DOHH2 (cell line): Measurements from ENCODE around the gene COA8.

Source experiments
- H3F3A ChIP-seq: fragments of 200-600 bp; sonication (generic), shearing (Covaris generic); 2 replicates; pipeline ENCODE4 v1.6.0; 2016; ENCODE audit warnings: antibody characterized with exemption, mild to moderate bottlenecking; ENCODE audit not compliant: control insufficient read depth, insufficient read depth
- H3K27ac ChIP-seq: fragments of 200-600 bp; sonication (generic); 2 replicates; pipeline ENCODE4 v1.5.1; 2014; ENCODE audit warnings: low read depth, mild to moderate bottlenecking, low read length, moderate library complexity
- H3K27me3 ChIP-seq: fragments of 200-600 bp; sonication (generic); 2 replicates; pipeline ENCODE4 v1.6.1; 2014; ENCODE audit warnings: mild to moderate bottlenecking, low read length, mixed read lengths; ENCODE audit not compliant: control insufficient read depth
- H3K36me3 ChIP-seq: fragments of 200-600 bp; sonication (generic); 2 replicates; pipeline ENCODE4 v1.6.1; 2014; ENCODE audit warnings: mild to moderate bottlenecking, low read length, moderate library complexity, mixed read lengths; ENCODE audit not compliant: control insufficient read depth
- H3K4me1 ChIP-seq: fragments of 200-600 bp; sonication (generic); 2 replicates; pipeline ENCODE4 v1.6.1; 2014; ENCODE audit warnings: mild to moderate bottlenecking, low read length, mixed read lengths; ENCODE audit not compliant: control insufficient read depth
- H3K4me2 ChIP-seq: fragments of 200-600 bp; sonication (generic); 2 replicates; pipeline ENCODE4 v1.6.0; 2014; ENCODE audit warnings: mild to moderate bottlenecking, low read length, moderate library complexity
- H3K4me3 ChIP-seq: fragments of 200-600 bp; sonication (generic); 2 replicates; pipeline ENCODE4 v1.5.1; 2014; ENCODE audit warnings: mild to moderate bottlenecking, low read length, mixed read lengths
- H3K79me2 ChIP-seq: fragments of 200-600 bp; sonication (generic); 2 replicates; pipeline ENCODE4 v1.6.1; 2014; ENCODE audit warnings: mild to moderate bottlenecking, low read length, mixed read lengths; ENCODE audit not compliant: control insufficient read depth
- H3K9me2 ChIP-seq: fragments of 200-600 bp; sonication (generic); replicated peaks from 2 replicates; pipeline ENCODE4 v1.6.1; 2014; ENCODE audit warnings: mild to moderate bottlenecking, low read length, mixed read lengths; ENCODE audit not compliant: control insufficient read depth
- H3K9me3 ChIP-seq: fragments of 200-600 bp; sonication (generic); 2 replicates; pipeline ENCODE4 v1.6.1; 2014; ENCODE audit warnings: antibody characterized with exemption, low read length, mixed read lengths; ENCODE audit not compliant: control insufficient read depth, insufficient read depth
- H4K20me1 ChIP-seq: fragments of 200-600 bp; sonication (generic); 2 replicates; pipeline ENCODE4 v1.6.0; 2014; ENCODE audit warnings: low read depth, mild to moderate bottlenecking, antibody characterized with exemption, low read length, moderate library complexity; ENCODE audit not compliant: control insufficient read depth, insufficient read depth
- EZH2phosphoT487 ChIP-seq: fragments of 200-600 bp; sonication (generic); IDR thresholded peaks from 2 replicates; pipeline ENCODE4 v1.6.1; 2017; ENCODE audit warnings: borderline replicate concordance, mild to moderate bottlenecking, antibody characterized with exemption, low read length, moderate library complexity, mixed read lengths
- TF ChIP-seq, protein P1 (sequence below): fragments of 200-600 bp; sonication (generic); IDR thresholded peaks from one replicate; pipeline ENCODE4 v1.5.1; 2014; ENCODE audit warnings: antibody characterized with exemption, mild to moderate bottlenecking, low read depth, low read length; ENCODE audit not compliant: poor library complexity, severe bottlenecking

The COA8 gene

DNA sequence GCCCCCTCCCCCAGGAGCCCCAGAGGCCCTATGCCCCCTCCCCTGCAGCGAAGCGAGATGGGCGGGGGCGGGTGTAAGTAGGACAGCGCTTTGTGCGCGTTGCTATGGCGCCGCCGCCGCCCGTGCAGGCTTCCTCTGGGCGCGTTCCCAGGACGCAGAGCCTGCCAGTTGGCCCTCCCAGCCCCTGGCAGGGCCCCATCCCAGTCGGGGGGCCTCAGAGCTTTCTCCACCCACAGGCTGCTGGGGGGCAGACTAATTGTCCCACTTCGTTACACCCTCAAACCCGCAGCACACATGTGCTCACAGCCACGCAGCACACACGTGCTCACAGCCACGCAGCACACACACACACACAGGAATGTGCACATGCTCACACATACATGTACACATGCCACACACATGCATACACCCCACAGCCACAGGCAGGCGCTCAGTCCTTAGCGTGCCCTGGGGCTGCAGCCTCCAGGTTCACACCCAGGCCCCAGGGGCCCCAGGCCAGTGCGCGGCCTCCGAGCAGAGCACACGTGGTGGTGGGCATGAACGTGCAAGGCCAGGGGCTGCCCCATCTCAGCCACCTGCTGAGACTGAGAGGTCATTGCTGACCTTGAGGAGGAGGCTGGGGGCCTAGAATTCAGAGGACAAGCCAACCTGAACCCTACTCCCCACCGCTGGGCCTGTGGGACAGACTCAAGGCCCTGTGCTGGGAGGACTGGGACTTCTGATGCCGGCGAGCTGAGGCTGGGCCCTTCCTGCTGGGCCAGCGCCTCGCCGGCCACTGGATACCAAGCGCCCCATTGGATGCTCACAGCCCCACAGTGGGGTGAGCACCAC, 18.2 kb upstream of the COA8 start:
- H4K20me1 ChIP-seq = no peaks in the 10 kb centered on the region
- no peaks in the 10 kb centered on the region for H3F3A ChIP-seq
- H3K36me3 ChIP-seq = no peaks in the 10 kb centered on the region
- peaks cover 4% of the 10 kb centered on the region for H3K27me3 ChIP-seq
- peaks cover 7% of the 10 kb centered on the region for H3K4me1 ChIP-seq
- no peak overlapping the region for H3K27ac ChIP-seq
- H3K4me2 ChIP-seq = no peak overlapping the region
- no peaks in the 10 kb centered on the region for H3K9me2 ChIP-seq
- no peak overlapping the region for H3K4me3 ChIP-seq
- H3K9me3 ChIP-seq = no peaks in the 10 kb centered on the region
- no peak for TF ChIP-seq EZH2phosphoT487
- TF ChIP-seq, protein P1, sequence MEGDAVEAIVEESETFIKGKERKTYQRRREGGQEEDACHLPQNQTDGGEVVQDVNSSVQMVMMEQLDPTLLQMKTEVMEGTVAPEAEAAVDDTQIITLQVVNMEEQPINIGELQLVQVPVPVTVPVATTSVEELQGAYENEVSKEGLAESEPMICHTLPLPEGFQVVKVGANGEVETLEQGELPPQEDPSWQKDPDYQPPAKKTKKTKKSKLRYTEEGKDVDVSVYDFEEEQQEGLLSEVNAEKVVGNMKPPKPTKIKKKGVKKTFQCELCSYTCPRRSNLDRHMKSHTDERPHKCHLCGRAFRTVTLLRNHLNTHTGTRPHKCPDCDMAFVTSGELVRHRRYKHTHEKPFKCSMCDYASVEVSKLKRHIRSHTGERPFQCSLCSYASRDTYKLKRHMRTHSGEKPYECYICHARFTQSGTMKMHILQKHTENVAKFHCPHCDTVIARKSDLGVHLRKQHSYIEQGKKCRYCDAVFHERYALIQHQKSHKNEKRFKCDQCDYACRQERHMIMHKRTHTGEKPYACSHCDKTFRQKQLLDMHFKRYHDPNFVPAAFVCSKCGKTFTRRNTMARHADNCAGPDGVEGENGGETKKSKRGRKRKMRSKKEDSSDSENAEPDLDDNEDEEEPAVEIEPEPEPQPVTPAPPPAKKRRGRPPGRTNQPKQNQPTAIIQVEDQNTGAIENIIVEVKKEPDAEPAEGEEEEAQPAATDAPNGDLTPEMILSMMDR = no peak
- H3K79me2 ChIP-seq = no peaks in the 10 kb centered on the region

DNA sequence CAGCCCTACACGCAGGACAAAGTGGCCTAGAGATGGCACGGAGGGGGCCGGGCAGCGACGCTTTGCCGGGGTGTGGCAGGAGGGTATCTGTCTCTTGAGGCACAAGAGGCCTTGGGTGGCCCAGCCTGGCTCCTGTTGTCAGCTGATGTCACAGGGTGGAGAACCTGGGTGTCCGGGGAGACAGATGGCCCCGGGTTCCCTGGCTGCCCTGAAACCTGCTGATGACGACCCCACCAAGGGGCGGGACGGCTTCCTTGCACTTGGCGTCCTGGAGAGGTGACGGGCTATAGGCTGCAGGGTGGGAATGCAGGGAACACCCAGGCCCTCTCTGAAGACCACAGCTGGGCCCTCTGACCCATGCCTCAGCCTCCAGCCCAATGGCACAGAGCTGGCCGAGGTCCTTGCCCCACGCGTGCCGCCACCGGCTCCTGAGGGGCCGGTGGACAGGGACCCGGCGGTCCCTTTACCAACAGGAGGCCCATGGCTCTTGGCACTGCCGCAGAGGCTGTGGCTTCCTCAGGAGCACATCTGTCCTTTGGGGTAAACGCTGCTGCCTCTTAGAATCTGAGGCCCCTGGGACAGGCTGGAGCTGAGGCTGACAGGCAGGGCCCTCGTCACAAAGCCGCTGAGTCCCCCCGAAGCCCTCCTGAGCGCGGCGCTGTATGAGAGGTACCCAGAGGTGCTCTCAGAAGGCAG, 17.4 kb upstream of the COA8 start:
- peaks cover 3% of the 10 kb centered on the region for H3K27me3 ChIP-seq
- no peak overlapping the region for H3K4me3 ChIP-seq
- TF ChIP-seq EZH2phosphoT487 = no peak
- TF ChIP-seq, protein P1 = no peak
- peaks cover 7% of the 10 kb centered on the region for H3K4me1 ChIP-seq
- H3F3A ChIP-seq = no peaks in the 10 kb centered on the region
- H3K27ac ChIP-seq = no peak overlapping the region
- H4K20me1 ChIP-seq = no peaks in the 10 kb centered on the region
- no peaks in the 10 kb centered on the region for H3K36me3 ChIP-seq
- no peaks in the 10 kb centered on the region for H3K79me2 ChIP-seq
- no peak overlapping the region for H3K4me2 ChIP-seq
- no peaks in the 10 kb centered on the region for H3K9me3 ChIP-seq
- no peaks in the 10 kb centered on the region for H3K9me2 ChIP-seq

DNA sequence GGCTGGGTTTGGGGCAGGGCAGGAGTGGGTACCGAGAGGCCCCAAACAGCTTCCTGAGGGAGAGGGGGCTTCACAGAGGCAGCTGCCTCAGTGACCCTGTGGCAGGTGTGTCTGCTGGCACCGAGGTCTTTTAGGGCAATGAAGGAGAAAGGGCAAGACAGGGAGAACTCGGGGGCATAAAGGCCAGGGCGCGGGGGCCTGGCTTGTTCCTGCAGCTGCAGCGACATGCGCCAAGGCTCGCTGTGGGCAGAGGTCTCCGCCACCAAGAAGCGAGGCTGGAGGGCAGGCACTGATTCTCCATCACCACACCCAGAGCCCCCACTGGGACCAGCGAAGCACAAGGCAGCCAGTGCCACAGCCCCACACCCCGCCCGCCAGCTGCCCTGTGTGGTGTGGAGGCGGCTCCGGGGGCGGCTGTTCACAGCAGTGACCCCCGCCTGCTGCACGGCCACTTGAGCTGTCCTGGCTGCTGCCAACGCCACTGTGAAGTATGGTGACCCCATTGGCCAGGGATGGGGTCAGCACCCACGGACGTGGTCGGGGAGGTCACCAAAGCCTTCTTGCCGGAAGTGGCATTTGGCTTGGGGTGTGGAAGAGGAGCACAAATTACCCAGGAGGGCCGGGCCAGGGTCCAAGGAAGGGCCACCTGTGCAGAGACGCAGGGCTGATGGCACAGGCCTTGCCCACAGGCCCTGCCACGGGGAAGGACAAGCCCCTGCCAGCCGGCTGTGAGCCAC, 16.7 kb upstream of the COA8 start:
- H3K27ac ChIP-seq = no peak overlapping the region
- H4K20me1 ChIP-seq = no peaks in the 10 kb centered on the region
- H3K79me2 ChIP-seq = no peaks in the 10 kb centered on the region
- no peaks in the 10 kb centered on the region for H3K36me3 ChIP-seq
- no peak overlapping the region for H3K4me3 ChIP-seq
- H3F3A ChIP-seq = no peaks in the 10 kb centered on the region
- H3K4me2 ChIP-seq = no peak overlapping the region
- TF ChIP-seq, protein P1 = no peak
- no peak for TF ChIP-seq EZH2phosphoT487
- H3K4me1 ChIP-seq = peaks cover 7% of the 10 kb centered on the region
- H3K27me3 ChIP-seq = no peaks in the 10 kb centered on the region; the same call in 1 of the 2 replicates
- no peaks in the 10 kb centered on the region for H3K9me2 ChIP-seq
- no peaks in the 10 kb centered on the region for H3K9me3 ChIP-seq
